ENCODE measurements around the gene TMEM219. TPM values are rescaled to one million over a fixed set of nuclear protein-coding genes. Genes with fewer than 3 reads are reported as not detected.

Gene TMEM219
- total and polyA plus RNA-seq, 9 donors, result 49.5 to 73.8 (median 61.7) TPM

DNA sequence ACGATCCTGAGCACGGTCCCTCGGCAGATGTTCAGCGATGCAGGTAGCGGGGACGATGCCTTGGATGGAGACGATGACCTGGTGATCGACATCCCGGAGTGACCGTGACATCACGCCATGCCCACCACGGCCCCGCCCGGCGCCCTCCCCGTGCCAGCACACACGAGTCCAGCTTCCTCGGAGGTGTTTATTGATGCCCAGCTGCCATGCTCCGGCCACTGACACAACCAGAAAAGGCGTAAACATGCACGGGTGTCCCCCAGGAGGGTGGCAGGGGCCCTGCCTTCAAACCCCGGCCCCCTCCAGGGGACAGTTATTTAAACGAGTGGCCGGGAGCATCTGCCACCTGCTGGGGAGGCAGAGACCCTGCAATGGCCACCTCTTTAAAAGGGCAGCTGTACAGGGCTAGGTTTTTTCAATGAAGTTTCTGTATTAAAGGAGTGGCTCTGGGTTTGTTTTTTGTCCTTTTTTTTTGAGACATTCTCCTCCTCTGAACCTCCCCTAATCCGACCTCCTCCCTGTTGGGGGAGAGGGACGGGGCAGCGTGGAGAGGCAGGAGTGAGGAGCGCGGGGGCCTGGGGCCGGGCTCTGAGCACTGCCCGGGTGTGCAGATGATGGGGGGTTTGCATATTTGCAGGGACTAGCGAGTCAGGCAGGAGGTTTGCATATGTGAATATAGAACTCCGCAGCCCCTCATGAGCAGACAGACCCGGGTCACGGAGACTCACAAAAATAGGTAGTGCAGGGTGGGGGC, 43.6 kb downstream of the TMEM219 start:
- 58% methylated on average over 28 of the region's 35 CpGs for WGBS (ENCODE audit: insufficient coverage)
- H3K9me3 ChIP-seq (replicated peaks; ENCODE audit: control insufficient read depth, low read depth, low read length), result no peaks in the 10 kb centered on the region
- DNase-seq, result peak; percentile 48
- H3K36me3 ChIP-seq (ENCODE audit: control insufficient read depth, insufficient read depth, low read length), result peaks cover 36% of the 10 kb centered on the region
- H3K4me1 ChIP-seq (ENCODE audit: control insufficient read depth, insufficient read depth, low read length), result peaks cover 10% of the 10 kb centered on the region
- peaks cover 23% of the 10 kb centered on the region for H3K27me3 ChIP-seq (ENCODE audit: control insufficient read depth, insufficient read depth, low read length)
- no peak overlapping the region for H3K27ac ChIP-seq (ENCODE audit: low read length)
- H3K4me3 ChIP-seq (ENCODE audit: low read length), result no peak overlapping the region

DNA sequence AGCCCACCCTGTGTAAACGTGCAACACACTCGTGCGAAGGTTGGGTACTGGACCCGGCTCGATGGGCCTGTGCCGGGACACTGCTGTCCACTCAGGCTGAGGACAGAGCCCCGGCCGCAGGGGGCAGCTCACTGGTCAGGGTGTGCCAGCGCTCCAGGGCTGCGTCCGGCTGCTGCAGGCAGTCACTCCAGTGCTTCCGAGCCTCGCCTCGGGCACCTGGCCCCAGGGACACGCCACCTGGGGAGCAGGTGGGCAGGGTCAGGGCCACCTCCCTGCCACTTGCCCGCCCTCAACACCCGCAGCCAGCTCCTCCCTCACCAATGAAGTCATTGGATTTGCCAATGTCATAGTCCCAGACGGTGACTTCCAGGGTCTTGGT, 44.2 kb downstream of the TMEM219 start:
- H3K27me3 ChIP-seq (ENCODE audit: control insufficient read depth, insufficient read depth, low read length), result peaks cover 27% of the 10 kb centered on the region
- H3K9me3 ChIP-seq (replicated peaks; ENCODE audit: control insufficient read depth, low read depth, low read length), result no peaks in the 10 kb centered on the region
- 83% methylated on average over 18 of the region's 18 CpGs for WGBS (ENCODE audit: insufficient coverage)
- DNase-seq, result no peak
- no peak overlapping the region for H3K27ac ChIP-seq (ENCODE audit: low read length)
- peaks cover 31% of the 10 kb centered on the region for H3K36me3 ChIP-seq (ENCODE audit: control insufficient read depth, insufficient read depth, low read length)
- H3K4me3 ChIP-seq (ENCODE audit: low read length), result no peak overlapping the region
- H3K4me1 ChIP-seq (ENCODE audit: control insufficient read depth, insufficient read depth, low read length), result peaks cover 14% of the 10 kb centered on the region

DNA sequence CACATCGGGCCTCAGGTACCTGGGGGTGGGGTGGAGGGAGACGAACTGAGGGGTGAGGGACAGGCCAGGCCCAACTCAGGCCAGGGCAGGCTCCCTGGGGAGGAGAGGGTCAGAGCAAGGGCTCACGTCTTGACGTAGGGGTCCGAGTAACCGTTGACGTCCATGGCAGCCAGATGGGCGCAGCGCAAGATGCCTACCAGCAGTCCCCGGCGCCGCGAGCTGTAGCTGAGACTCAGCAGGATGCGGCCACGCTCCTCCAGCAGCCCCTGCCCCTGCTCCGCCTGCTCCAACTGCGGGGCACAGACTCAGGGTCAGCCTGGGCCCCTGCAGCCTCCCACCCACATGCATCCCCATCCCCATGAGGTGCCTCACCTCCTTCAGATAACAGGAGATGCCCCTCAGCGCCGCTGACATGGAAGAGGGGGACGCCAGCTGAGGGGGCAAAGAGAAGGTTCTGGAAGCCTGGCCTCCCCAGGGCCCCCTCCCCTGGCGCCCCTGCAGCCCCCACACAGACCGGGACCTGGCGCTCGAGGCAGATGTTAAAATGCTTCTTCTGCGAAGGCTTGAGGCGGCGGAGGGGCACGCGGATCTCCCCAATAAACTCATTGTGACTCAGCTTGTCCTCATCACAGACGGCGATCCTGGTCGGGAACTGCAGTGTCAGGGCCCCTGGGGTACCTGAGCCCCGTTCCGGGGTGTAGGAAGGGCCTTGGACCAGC, 44.9 kb downstream of the TMEM219 start:
- Histone ChIP-seq H3K9me3 (replicated peaks; ENCODE audit: control insufficient read depth, low read depth, low read length) (no peaks in the 10 kb centered on the region), H3K36me3 (ENCODE audit: control insufficient read depth, insufficient read depth, low read length) (peaks cover 25% of the 10 kb centered on the region), H3K27ac (ENCODE audit: low read length) (no peak overlapping the region), H3K4me1 (ENCODE audit: control insufficient read depth, insufficient read depth, low read length) (peaks cover 18% of the 10 kb centered on the region), H3K4me3 (ENCODE audit: low read length) (no peak overlapping the region), H3K27me3 (ENCODE audit: control insufficient read depth, insufficient read depth, low read length) (peaks cover 33% of the 10 kb centered on the region)
- no peak for DNase-seq
- 80% methylated on average over 24 of the region's 34 CpGs for WGBS (ENCODE audit: insufficient coverage)

DNA sequence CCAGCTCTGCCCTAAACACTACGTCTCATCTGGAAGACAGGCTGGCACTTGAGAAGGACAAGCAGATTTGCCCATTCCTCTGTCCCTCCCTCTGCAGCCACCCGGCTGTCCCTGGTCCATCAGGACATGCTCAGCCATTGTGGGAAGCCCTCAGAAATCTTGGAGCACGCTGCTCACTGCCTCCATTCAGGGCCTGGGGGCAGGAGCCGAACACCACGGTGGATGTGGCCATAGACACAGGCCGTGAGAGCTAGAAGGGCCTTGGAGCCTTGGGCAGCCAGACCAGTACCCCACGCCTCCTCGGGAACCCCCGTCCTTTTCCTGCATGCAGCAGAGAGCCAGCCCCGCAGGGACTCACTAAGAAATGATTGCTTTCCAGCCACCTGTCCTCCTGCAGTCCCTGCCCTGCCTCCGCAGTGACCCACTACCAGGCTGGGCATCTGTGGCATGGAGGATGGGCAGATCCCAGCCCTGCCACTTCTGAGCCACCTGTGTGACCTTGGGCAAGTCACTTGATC, 45.6 kb downstream of the TMEM219 start:
- peaks cover 18% of the 10 kb centered on the region for H3K4me1 ChIP-seq (ENCODE audit: control insufficient read depth, insufficient read depth, low read length)
- H3K27me3 ChIP-seq (ENCODE audit: control insufficient read depth, insufficient read depth, low read length), result peaks cover 39% of the 10 kb centered on the region
- H3K4me3 ChIP-seq (ENCODE audit: low read length), result no peak overlapping the region
- no peak overlapping the region for H3K27ac ChIP-seq (ENCODE audit: low read length)
- no peak for DNase-seq
- peaks cover 19% of the 10 kb centered on the region for H3K36me3 ChIP-seq (ENCODE audit: control insufficient read depth, insufficient read depth, low read length)
- 70% methylated on average over 10 of the region's 11 CpGs for WGBS (ENCODE audit: insufficient coverage)
- H3K9me3 ChIP-seq (replicated peaks; ENCODE audit: control insufficient read depth, low read depth, low read length), result no peaks in the 10 kb centered on the region

DNA sequence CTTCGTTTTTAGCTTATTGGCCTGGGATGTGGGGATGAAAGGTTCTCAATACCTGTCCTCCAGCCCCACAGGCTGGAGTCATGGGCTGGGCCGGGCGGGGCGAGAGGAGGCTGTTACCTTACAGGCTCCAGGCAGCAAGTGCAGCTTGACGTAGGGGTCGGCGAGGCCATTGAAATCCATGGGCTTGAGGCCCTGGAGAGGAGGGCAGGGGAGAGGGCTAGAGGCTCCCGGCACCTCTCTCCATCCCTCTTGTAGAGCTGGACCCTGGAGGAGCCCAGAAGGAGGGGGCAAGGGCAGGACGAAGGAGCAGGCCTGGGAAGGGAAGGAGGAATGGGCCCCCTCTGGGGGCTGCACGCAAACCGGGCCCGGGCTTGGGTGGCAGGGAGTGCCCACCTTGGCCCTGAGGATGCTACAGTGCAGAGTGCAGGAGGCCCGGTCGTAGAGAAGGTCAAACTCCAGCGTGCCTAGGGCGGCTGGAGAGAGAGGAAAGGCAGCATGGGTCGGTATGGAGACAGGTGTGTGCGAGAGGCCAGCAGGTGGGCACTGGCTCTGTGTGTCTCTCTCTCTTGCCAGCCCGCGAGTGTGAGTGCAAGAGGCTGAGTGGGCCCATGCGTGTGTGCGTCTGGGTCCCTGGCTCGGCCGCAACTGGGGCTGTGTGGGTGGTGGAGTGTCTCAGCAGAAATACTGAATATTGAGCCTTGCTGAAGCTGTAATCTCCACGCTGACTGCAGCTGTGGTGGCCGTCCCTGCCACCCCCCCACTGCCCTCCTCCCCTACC, 47.4 kb downstream of the TMEM219 start:
- no peak overlapping the region for H3K27ac ChIP-seq (ENCODE audit: low read length)
- peaks cover 8% of the 10 kb centered on the region for H3K36me3 ChIP-seq (ENCODE audit: control insufficient read depth, insufficient read depth, low read length)
- 39% methylated on average over 13 of the region's 26 CpGs for WGBS (ENCODE audit: insufficient coverage)
- peaks cover 43% of the 10 kb centered on the region for H3K27me3 ChIP-seq (ENCODE audit: control insufficient read depth, insufficient read depth, low read length)
- no peak overlapping the region for H3K4me3 ChIP-seq (ENCODE audit: low read length)
- DNase-seq, result no peak
- H3K4me1 ChIP-seq (ENCODE audit: control insufficient read depth, insufficient read depth, low read length), result peaks cover 18% of the 10 kb centered on the region
- H3K9me3 ChIP-seq (replicated peaks; ENCODE audit: control insufficient read depth, low read depth, low read length), result no peaks in the 10 kb centered on the region

DNA sequence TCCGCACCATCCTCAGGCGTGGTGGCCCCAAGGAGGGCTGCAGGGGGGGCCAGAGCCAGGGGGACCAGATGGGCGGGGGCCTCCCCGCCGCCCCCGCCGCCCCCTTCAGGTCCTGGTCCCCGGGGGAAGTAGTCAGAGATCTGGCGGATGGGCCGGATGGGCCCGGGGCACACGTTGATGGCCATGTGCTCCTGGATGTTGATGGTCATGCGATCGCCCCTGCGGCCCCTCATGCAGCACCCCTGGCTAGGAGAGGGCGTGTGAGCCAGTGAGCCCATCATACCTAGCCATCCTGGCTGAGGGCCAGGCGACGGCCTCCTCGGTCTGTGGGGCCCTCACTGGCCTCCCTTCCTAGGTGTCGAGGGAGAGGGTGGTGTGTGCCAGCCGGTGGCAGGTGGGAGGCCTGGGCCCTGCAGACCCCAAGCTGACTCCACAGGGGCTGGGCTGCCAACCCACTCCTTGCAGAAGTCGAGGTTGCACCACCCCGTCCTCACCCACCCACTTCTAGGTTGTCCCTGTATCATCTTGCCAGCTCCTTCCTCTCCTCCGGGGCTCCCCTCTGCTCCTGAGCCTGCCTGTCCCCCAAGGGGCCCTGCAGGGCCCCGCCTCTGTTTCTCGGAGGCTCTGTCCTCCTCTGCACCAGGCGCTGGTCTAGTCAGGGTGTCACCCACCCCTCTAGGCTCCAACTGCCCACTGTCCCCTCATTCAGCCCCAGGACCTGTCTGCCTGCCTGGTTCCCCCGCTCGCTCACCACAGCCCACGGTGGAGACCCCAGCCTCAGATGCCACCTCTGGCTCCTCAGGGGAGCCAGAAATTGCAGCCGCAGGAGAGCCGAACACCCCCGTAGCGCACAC, 48.3 kb downstream of the TMEM219 start:
- peaks cover 18% of the 10 kb centered on the region for H3K4me1 ChIP-seq (ENCODE audit: control insufficient read depth, insufficient read depth, low read length)
- peaks cover 4% of the 10 kb centered on the region for H3K36me3 ChIP-seq (ENCODE audit: control insufficient read depth, insufficient read depth, low read length)
- no peaks in the 10 kb centered on the region for H3K9me3 ChIP-seq (replicated peaks; ENCODE audit: control insufficient read depth, low read depth, low read length)
- H3K4me3 ChIP-seq (ENCODE audit: low read length), result peak overlapping the region; percentile 8
- DNase-seq, result no peak
- H3K27me3 ChIP-seq (ENCODE audit: control insufficient read depth, insufficient read depth, low read length), result peaks cover 43% of the 10 kb centered on the region
- 12% methylated on average over 29 of the region's 34 CpGs for WGBS (ENCODE audit: insufficient coverage)
- H3K27ac ChIP-seq (ENCODE audit: low read length), result no peak overlapping the region

DNA sequence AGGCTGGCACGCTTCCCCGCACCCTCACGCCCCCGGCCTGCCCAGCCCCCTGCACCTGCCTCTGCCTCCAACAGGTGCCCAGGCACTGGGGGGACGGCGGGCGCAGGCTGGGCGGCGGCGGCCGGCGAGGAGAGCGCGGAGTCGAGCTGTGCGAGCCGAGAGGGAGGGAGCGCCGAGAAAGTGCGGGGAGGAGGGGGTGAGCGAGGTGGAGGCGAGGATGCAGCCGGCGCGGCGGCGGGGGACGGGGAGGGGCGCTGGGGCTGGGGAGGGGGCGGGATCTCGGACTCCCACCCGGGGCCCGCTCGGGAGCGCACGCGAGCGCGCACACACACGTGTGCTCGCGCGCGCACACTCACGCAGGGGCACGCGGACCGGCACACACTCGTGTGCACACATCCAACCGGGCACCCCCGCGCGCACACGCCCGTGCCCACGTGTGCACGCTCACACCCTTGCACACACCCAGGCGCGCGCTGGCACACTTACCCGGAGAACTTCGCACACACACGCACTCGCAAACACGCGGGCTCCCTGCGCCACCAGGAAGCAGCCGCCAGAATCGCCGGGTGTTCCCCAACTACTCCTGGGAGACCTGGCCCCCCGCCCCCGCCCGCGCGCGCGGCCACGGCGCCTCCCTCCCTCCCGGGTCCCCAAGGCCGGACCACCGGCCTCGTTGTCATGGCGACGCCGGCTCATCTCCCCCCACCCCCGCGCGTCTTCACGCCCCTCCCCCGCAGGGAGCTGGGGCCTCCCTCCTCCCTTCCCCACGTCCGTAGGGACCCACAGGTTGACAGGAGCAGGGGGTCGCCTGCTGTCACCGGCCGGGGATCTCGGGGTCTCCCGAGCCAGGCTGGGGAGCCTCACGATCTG, 49.2 kb downstream of the TMEM219 start, which contains the start of gene DOC2A:
TSS of gene DOC2A (minus strand) at position 184 of the 870 bp plus-strand sequence. CDS start 805 bp downstream, outside the sequence.
- WGBS (ENCODE audit: insufficient coverage), result under 1% methylated on average over 76 of the region's 99 CpGs
- no peak within 1 kb of the TSS for H3K27ac ChIP-seq (ENCODE audit: low read length)
- H3K4me3 ChIP-seq (ENCODE audit: low read length), result peak within 1 kb of the TSS; percentile 29
- peaks cover 15% of the 10 kb centered on the region for H3K4me1 ChIP-seq (ENCODE audit: control insufficient read depth, insufficient read depth, low read length)
- peaks cover 4% of the 10 kb centered on the region for H3K36me3 ChIP-seq (ENCODE audit: control insufficient read depth, insufficient read depth, low read length)
- H3K9me3 ChIP-seq (replicated peaks; ENCODE audit: control insufficient read depth, low read depth, low read length), result no peaks in the 10 kb centered on the region
- DNase-seq, result peak; percentile 37
- H3K27me3 ChIP-seq (ENCODE audit: control insufficient read depth, insufficient read depth, low read length), result peaks cover 43% of the 10 kb centered on the region

DNA sequence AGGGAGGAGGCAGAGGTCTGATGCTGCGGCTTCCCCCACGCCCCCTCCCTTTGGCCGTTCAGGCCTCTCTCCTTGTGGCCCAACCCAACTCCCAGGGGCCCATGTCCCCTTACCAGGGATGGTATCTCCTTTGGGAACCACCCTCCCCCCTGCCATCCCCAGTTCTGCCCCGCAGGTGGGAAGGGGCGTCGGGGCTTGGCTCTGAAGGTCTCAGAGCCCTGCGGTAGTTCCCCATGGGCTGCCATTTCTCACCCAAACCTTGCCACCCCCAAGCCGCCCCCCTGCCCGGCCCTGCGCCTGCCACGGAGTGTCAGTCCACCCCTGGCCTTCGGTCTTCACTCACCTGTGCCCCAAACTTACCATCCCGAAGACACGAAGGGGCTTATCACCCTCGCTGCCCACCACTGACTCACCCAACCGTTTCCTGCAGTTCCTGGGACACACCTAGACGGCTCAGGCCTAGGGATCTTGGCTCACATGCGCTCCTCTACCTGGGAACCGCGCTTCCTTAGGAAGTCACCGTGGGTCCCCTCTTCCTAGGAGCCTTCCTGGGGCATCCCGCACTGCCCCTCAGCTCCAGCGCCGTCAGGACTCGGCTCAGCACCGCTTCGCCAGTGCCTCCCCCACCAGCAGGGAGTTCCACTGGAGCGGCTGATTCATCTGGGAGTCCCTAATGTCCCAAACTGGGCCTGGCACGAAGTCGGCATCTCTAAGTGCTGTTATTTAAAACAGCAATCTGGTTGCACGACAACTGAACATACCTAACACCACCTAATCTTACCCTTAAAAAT, 50.0 kb downstream of the TMEM219 start:
- Histone ChIP-seq H3K36me3 (ENCODE audit: control insufficient read depth, insufficient read depth, low read length) (peaks cover 4% of the 10 kb centered on the region), H3K4me1 (ENCODE audit: control insufficient read depth, insufficient read depth, low read length) (peaks cover 15% of the 10 kb centered on the region), H3K4me3 (ENCODE audit: low read length) (no peak overlapping the region), H3K9me3 (replicated peaks; ENCODE audit: control insufficient read depth, low read depth, low read length) (no peaks in the 10 kb centered on the region), H3K27ac (ENCODE audit: low read length) (no peak overlapping the region), H3K27me3 (ENCODE audit: control insufficient read depth, insufficient read depth, low read length) (peaks cover 46% of the 10 kb centered on the region)
- DNase-seq, result no peak
- WGBS (ENCODE audit: insufficient coverage), result 6% methylated on average over 27 of the region's 31 CpGs

Data from muscle of leg (tissue), 11 donors.